ENCODE data around the gene MPP1.

- TF ChIP-seq, protein P1, sequence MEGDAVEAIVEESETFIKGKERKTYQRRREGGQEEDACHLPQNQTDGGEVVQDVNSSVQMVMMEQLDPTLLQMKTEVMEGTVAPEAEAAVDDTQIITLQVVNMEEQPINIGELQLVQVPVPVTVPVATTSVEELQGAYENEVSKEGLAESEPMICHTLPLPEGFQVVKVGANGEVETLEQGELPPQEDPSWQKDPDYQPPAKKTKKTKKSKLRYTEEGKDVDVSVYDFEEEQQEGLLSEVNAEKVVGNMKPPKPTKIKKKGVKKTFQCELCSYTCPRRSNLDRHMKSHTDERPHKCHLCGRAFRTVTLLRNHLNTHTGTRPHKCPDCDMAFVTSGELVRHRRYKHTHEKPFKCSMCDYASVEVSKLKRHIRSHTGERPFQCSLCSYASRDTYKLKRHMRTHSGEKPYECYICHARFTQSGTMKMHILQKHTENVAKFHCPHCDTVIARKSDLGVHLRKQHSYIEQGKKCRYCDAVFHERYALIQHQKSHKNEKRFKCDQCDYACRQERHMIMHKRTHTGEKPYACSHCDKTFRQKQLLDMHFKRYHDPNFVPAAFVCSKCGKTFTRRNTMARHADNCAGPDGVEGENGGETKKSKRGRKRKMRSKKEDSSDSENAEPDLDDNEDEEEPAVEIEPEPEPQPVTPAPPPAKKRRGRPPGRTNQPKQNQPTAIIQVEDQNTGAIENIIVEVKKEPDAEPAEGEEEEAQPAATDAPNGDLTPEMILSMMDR (conservative IDR thresholded peaks at IDR 0.05), result no peak
- TF ChIP-seq ZFX (IDR thresholded peaks at IDR 0.05), result no peak
Observed at GRCh38 chrX:154834562-154834961, 29.3 kb upstream of the MPP1 start, which contains the start of gene SMIM9.

All from C4-2B (cell line).